Measurements from ENCODE around the gene KLF18.

- TF ChIP-seq CTCF (IDR thresholded peaks at IDR 0.05 in 4 of 5, conservative IDR thresholded peaks at IDR 0.05 in 1 of 5) (no peak), POLR2A (IDR thresholded peaks at IDR 0.05) (no peak)
These were observed 20.1 kb upstream of the KLF18 start for GRCh38 chr1:44161546-44161945.

All from gastrocnemius medialis (tissue), 4 donors.